Kidney (tissue), 14 donors: Measurements from ENCODE around the gene COX15. TPM values are rescaled to one million over a fixed set of nuclear protein-coding genes. Genes with fewer than 3 reads are reported as not detected.

Source experiments
- DNase-seq, 5 donors: peaks; one replicate each; pipeline ENCODE4 v3.0.0-alpha.2; 2013 to 2020
- FAIRE-seq: peaks from 2 replicates; lab custom pipeline; 2012; peaks lifted over from hg19 to GRCh38; lab: Jason Lieb, UNC
- H3K27ac ChIP-seq, 2 donors: one replicate each; pipeline ENCODE4 v1.7.0; 2013; ENCODE audit warnings: low read depth in 2 of 2, low read length in 2 of 2, inconsistent platforms in 1 of 2
- H3K27me3 ChIP-seq: one replicate; pipeline ENCODE4 v1.7.1; 2013; ENCODE audit warnings: low read length, inconsistent platforms; ENCODE audit not compliant: control insufficient read depth, insufficient read depth
- H3K36me3 ChIP-seq, 3 donors: one replicate each; pipeline versions ENCODE4 v1.7.0 to v1.7.1; 2013; ENCODE audit warnings: low read length in 3 of 3, control low read depth in 1 of 3, inconsistent platforms in 1 of 3; ENCODE audit not compliant: insufficient read depth in 3 of 3, control insufficient read depth in 2 of 3
- H3K4me1 ChIP-seq, 3 donors: one replicate each; pipeline versions ENCODE4 v1.7.0 to v1.7.1; 2013; ENCODE audit warnings: low read length in 3 of 3, inconsistent platforms in 1 of 3, low read depth in 1 of 3; ENCODE audit not compliant: control insufficient read depth in 2 of 3, insufficient read depth in 2 of 3
- H3K4me3 ChIP-seq, 3 donors: one replicate each; pipeline versions ENCODE4 v1.7.0 to v1.8.1; 2013; ENCODE audit warnings: low read length in 3 of 3, control low read depth in 1 of 3, inconsistent platforms in 1 of 3
- H3K9ac ChIP-seq, 3 donors: one replicate each; pipeline versions ENCODE4 v1.7.0 to v1.7.1; 2013; ENCODE audit warnings: low read length in 3 of 3, control low read depth in 1 of 3, inconsistent platforms in 1 of 3
- H3K9me3 ChIP-seq, 3 donors: one replicate each; pipeline versions ENCODE4 v1.7.0 to v1.7.1; 2013; ENCODE audit warnings: low read length in 3 of 3, control low read depth in 1 of 3, inconsistent platforms in 1 of 3; ENCODE audit not compliant: control insufficient read depth in 2 of 3, insufficient read depth in 1 of 3
- intact Hi-C: fragments of 100-400 bp; cut with DNase I; formaldehyde crosslinking; loops from one replicate; pipeline ENCODE4 v1.11.1; 2022
- polyA plus RNA-seq: library from polyadenylated mRNA; stranded (reverse); fragments of 350-450 nt; fragmentation: Illumina TruSeq; extraction: RNeasy Lipid Tissue Mini Kit (QIAGEN cat#74804); gene quantifications from one replicate; pipeline ENCODE4 v1.2.3, GENCODE V29; 2014; ENCODE audit warnings: low read depth, low replicate concordance; ENCODE audit not compliant: insufficient read depth
- total RNA-seq: library from RNA; stranded (reverse); fragmentation: NEBNext Ultra II Directional; extraction: Animal tissue kit (Norgen Biotek cat#: 25700); gene quantifications from one replicate; pipeline ENCODE4 v1.2.1, GENCODE V29; 2021
- TF ChIP-seq, protein P1 (sequence below): IDR thresholded peaks from 3 replicates; pipeline ENCODE4 v1.5.1; 2012; ENCODE audit warnings: mild to moderate bottlenecking, moderate library complexity, borderline replicate concordance; ENCODE audit not compliant: insufficient read depth; ENCODE audit errors: extremely low read depth
- donor health status: control.
- donor health status: control.
- donor health status: control.
- donor health status: control.
- donor health status: control.
- donor health status: DM: yes; HTN: yes; CAD: no.
- donor health status: Normal renal cell carcinoma (clear cell type).

COX15 gene
- total and polyA plus RNA-seq, 2 donors from 2014 or later, result 30.9 to 40.4 TPM

DNA sequence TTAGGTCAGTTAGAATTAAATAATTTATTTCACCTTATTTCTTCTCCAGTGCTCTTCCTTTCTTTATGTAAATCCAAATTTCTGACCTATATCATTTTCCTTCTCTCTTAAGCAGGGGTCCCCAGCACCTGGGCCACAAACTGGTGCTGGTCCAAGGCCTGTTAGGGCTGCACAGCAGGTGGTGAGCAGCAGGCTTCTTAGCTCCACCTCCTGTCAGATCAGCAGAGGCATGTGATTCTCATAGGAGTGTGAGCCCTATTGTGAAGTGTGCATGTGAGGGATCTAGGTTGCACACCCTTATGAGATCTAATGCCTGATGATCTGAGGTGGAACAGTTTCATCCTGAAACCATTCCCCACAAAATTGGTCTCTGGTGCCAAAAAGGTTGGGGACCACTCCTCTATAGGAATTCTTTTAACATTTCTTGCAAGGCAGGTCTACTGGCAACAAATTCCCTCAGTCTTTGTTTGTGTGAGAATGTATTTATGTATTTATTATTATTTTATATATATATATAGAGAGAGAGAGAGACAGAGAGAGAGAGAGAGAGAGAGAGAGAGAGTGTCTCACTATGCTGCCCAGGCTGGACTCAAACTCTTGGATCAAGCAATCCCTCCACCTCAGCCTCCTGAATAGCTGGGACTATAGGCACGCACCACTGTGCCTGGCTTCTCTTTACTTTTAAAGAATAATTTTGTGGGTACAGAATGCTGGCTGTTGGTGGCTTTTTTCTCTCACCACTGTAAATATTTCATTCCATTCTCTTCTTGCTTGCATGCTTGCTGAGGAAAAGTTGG lies 46.2 kb upstream of the COX15 start:
- H3K36me3 ChIP-seq, result no peaks in the 10 kb centered on the region
- H3K9me3 ChIP-seq, result no peaks in the 10 kb centered on the region
- intact Hi-C loops, result no loop called here
- H3K27me3 ChIP-seq, result no peaks in the 10 kb centered on the region
- no peak overlapping the region for H3K9ac ChIP-seq
- peaks cover 0 to 15% (median 5%) of the 10 kb centered on the region in 3 donors for H3K4me1 ChIP-seq
- no peak for FAIRE-seq
- TF ChIP-seq, protein P1, sequence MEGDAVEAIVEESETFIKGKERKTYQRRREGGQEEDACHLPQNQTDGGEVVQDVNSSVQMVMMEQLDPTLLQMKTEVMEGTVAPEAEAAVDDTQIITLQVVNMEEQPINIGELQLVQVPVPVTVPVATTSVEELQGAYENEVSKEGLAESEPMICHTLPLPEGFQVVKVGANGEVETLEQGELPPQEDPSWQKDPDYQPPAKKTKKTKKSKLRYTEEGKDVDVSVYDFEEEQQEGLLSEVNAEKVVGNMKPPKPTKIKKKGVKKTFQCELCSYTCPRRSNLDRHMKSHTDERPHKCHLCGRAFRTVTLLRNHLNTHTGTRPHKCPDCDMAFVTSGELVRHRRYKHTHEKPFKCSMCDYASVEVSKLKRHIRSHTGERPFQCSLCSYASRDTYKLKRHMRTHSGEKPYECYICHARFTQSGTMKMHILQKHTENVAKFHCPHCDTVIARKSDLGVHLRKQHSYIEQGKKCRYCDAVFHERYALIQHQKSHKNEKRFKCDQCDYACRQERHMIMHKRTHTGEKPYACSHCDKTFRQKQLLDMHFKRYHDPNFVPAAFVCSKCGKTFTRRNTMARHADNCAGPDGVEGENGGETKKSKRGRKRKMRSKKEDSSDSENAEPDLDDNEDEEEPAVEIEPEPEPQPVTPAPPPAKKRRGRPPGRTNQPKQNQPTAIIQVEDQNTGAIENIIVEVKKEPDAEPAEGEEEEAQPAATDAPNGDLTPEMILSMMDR, result no peak
- no peak for DNase-seq
- H3K4me3 ChIP-seq, result no peak overlapping the region
- H3K27ac ChIP-seq, result no peak overlapping the region

DNA sequence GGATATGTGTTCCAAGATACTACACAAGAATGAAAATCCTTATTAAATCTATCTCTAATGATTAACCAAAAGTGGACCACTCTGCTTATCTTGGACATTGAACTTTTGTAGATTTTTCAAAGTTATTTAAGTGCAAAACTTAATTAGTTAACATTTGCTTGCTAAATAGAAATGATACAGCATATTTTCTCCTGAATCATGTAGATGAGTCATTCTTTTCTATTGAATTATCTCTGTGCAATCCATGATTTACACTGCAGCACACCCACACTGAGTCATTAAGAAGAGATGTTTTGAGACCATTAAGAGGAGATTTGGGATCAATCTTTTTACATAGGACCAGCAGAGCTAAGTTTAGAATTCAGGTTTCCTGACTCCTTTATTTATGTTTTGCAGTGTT lies 43.9 kb upstream of the COX15 start:
- FAIRE-seq, result peak; percentile 88

DNA sequence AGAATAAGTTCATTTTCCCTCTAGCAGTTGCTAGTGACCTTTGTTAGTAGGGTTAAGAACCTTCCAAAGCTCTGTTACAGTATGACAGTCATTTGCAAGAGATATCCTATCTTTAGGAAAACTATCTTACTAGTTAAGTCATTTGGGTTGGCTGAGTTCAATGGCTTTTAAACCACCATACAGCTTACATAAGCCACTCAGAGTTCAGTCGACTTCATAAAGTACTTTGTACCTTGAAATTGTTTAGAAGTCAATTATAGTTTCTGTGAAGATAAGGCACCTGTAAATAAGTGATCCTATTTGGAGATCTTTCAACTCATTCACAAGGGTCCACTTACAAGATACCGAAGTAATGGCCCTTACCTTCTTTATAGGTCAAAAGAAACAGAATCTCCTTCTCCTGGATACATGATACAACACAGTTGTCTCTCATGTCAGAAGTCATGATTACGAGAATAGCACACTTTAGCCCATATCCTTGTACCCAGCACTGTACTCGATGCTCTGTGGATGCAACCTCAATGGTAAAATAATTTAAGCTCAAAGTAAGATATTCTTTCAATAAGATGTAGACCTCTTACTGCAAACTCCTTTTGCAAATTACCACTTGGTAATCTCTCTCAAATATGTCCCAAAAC lies 38.6 kb upstream of the COX15 start:
- no peak for FAIRE-seq
- intact Hi-C loops, result no loop called here
- TF ChIP-seq, protein P1, result no peak

More for the DNA sequence above, 43.9 kb upstream of the COX15 start:
- H3K9me3 ChIP-seq, result no peaks in the 10 kb centered on the region
- no peak overlapping the region for H3K9ac ChIP-seq
- H3K27ac ChIP-seq, result no peak overlapping the region
- peaks cover 0 to 6% (median 0%) of the 10 kb centered on the region in 3 donors for H3K4me1 ChIP-seq
- TF ChIP-seq, protein P1, result no peak
- no peaks in the 10 kb centered on the region for H3K27me3 ChIP-seq
- no peak for DNase-seq
- H3K4me3 ChIP-seq, result no peak overlapping the region
- H3K36me3 ChIP-seq, result no peaks in the 10 kb centered on the region
- intact Hi-C loops, result no loop called here

More for the DNA sequence above, 38.6 kb upstream of the COX15 start:
- Histone ChIP-seq H3K27ac (peak overlapping the region in 1 of 2 donors; percentile 55), H3K27me3 (no peaks in the 10 kb centered on the region), H3K9me3 (no peaks in the 10 kb centered on the region), H3K36me3 (no peaks in the 10 kb centered on the region), H3K4me3 (no peak overlapping the region), H3K9ac (no peak overlapping the region), H3K4me1 (no peaks in the 10 kb centered on the region)
- DNase-seq, result no peak
